Measurements from ENCODE around the gene OR10P1. TPM values are rescaled to one million over a fixed set of nuclear protein-coding genes. Genes with fewer than 3 reads are reported as not detected.

The OR10P1 gene
- total and polyA plus RNA-seq, 2 of the 4 experiments (the other 2 are of a cell fraction) = not detected

GRCh38 chr12:55658635-55659391 lies 22.1 kb downstream of the OR10P1 start:
- ChIA-PET POLR2A (ENCODE audit: unreplicated experiment) (interaction anchor here (0.6 kb wide), 1 partner anchor 9 kb away, joined by 8 read pairs; no protein-coding TSS in a partner anchor), CTCF (interaction anchor here (1.0 kb wide), 1 partner anchor 12 kb away, joined by 3 read pairs; no protein-coding TSS in a partner anchor)
- H3K23ac ChIP-seq (ENCODE audit: low read depth, low read length) = no peak overlapping the region
- no peaks in the 10 kb centered on the region for H3K36me3 ChIP-seq (ENCODE audit: control insufficient read depth, insufficient read depth, low read length)
- H4K91ac ChIP-seq (ENCODE audit: insufficient read depth, low read depth, low read length) = no peak overlapping the region
- no peak overlapping the region for H3K4me2 ChIP-seq (ENCODE audit: low read depth, low read length)
- H3K4me3 ChIP-seq (ENCODE audit: insufficient read depth, low read depth, low read length) = no peak overlapping the region
- H2BK5ac ChIP-seq (ENCODE audit: low read depth, low read length, poor library complexity, severe bottlenecking) = no peak overlapping the region
- no peak overlapping the region for H3K56ac ChIP-seq (ENCODE audit: extremely low read depth, insufficient read depth, low read length)
- H3K18ac ChIP-seq (ENCODE audit: low read depth, low read length) = no peak overlapping the region
- WGBS, 2 experiments (ENCODE audit: extremely low coverage in 2 of 2, insufficient read length in 1 of 2) = no CpG with 5 or more reads among the region's 3 CpGs
- ATAC-seq (ENCODE audit: low read depth) (no peak), DNase-seq (no peak)
- H3K4me1 ChIP-seq (ENCODE audit: control insufficient read depth, insufficient read depth, low read length) = no peaks in the 10 kb centered on the region
- H4K8ac ChIP-seq (ENCODE audit: low read depth in 2 of 2, low read length in 2 of 2) = no peak overlapping the region
- H3K27me3 ChIP-seq (ENCODE audit: control insufficient read depth, insufficient read depth, low read length) = peaks cover 28% of the 10 kb centered on the region
- H3K9me1 ChIP-seq (ENCODE audit: insufficient read depth, low read length) = no peaks in the 10 kb centered on the region
- H3K79me1 ChIP-seq (ENCODE audit: low read depth in 1 of 2, low read length in 2 of 2) = no peaks in the 10 kb centered on the region
- no peak overlapping the region for H2BK15ac ChIP-seq (ENCODE audit: low read depth, low read length)
- H2AK9ac ChIP-seq (replicated peaks; ENCODE audit: low read depth, low read length, poor library complexity) = no peak overlapping the region
- no peak overlapping the region for H2AFZ ChIP-seq (replicated peaks; ENCODE audit: low read length, poor library complexity)
- no peak overlapping the region for H2BK20ac ChIP-seq (ENCODE audit: low read depth, low read length)
- H3K4ac ChIP-seq (ENCODE audit: low read depth, low read length) = no peak overlapping the region
- no peak overlapping the region for H4K5ac ChIP-seq (ENCODE audit: low read depth, low read length)
- H3K9me3 ChIP-seq (ENCODE audit: control insufficient read depth, insufficient read depth, low read length) = no peaks in the 10 kb centered on the region
- dilution Hi-C loops (cut with HindIII; ENCODE audit: low sequenced_read_pairs, unreplicated experiment) = no loop called here
- no peaks in the 10 kb centered on the region for H4K20me1 ChIP-seq (ENCODE audit: insufficient read depth, low read length)
- no peak overlapping the region for H2BK120ac ChIP-seq (ENCODE audit: low read depth, low read length)
- BruUV-seq (replicated peaks) = no TSS peak
- in situ Hi-C loops (cut with MboI; ENCODE audit: low sequenced_read_pairs) = no loop called here
- no peak overlapping the region for H3K27ac ChIP-seq (ENCODE audit: insufficient read depth, low read length)
- intact Hi-C loops (cut with micrococcal nuclease) = loop anchor here (1.0 kb wide), 1 partner anchor 78 kb away; no protein-coding TSS in a partner anchor
- no peak overlapping the region for H3K14ac ChIP-seq (replicated peaks; ENCODE audit: low read depth, low read length)
- TF ChIP-seq, protein P1, sequence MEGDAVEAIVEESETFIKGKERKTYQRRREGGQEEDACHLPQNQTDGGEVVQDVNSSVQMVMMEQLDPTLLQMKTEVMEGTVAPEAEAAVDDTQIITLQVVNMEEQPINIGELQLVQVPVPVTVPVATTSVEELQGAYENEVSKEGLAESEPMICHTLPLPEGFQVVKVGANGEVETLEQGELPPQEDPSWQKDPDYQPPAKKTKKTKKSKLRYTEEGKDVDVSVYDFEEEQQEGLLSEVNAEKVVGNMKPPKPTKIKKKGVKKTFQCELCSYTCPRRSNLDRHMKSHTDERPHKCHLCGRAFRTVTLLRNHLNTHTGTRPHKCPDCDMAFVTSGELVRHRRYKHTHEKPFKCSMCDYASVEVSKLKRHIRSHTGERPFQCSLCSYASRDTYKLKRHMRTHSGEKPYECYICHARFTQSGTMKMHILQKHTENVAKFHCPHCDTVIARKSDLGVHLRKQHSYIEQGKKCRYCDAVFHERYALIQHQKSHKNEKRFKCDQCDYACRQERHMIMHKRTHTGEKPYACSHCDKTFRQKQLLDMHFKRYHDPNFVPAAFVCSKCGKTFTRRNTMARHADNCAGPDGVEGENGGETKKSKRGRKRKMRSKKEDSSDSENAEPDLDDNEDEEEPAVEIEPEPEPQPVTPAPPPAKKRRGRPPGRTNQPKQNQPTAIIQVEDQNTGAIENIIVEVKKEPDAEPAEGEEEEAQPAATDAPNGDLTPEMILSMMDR (conservative IDR thresholded peaks at IDR 0.05; ENCODE audit: low read depth, low read length) = no peak
- TF ChIP-seq FOS (IDR thresholded peaks at IDR 0.05; ENCODE audit: low read depth, low read length) = no peak
- TF ChIP-seq SMC3 (IDR thresholded peaks at IDR 0.05; ENCODE audit: low read depth, low read length) = no peak
- no peak for TF ChIP-seq RFX5 (IDR thresholded peaks at IDR 0.05; ENCODE audit: low read depth, low read length)
- no peak for TF ChIP-seq MAFK (IDR thresholded peaks at IDR 0.05; ENCODE audit: low read depth, low read length)
- peak; percentile 62 for TF ChIP-seq CEBPB (IDR thresholded peaks at IDR 0.05; ENCODE audit: low read depth, low read length)
- TF ChIP-seq NFE2L2 (IDR thresholded peaks at IDR 0.05; ENCODE audit: low read depth, low read length) = no peak
- H2AK5ac ChIP-seq (ENCODE audit: low read depth, low read length) = no peak overlapping the region
- H3K9ac ChIP-seq (ENCODE audit: low read depth, low read length) = no peak overlapping the region
